Thymus (tissue), 11 donors: Measurements from ENCODE around the gene NPR2. TPM values are rescaled to one million over a fixed set of nuclear protein-coding genes. Genes with fewer than 3 reads are reported as not detected.

Source experiments
- DNase-seq, 9 donors: peaks; one replicate each; pipeline ENCODE4 v3.0.0-alpha.2; 2013; ENCODE audit warnings: low spot score in 9 of 9, low read depth in 6 of 9, missing footprints in 1 of 9
- H3K27ac ChIP-seq, 2 donors: one replicate each; pipeline ENCODE4 v1.5.1; 2013; ENCODE audit warnings: control low read depth in 1 of 2, low read depth in 1 of 2, low read length in 1 of 2, mild to moderate bottlenecking in 1 of 2, moderate library complexity in 1 of 2
- H3K27me3 ChIP-seq, 2 donors: one replicate each; pipeline ENCODE4 v1.5.1; 2013; ENCODE audit warnings: low read length in 1 of 2; ENCODE audit not compliant: control insufficient read depth in 2 of 2, insufficient read depth in 1 of 2
- H3K36me3 ChIP-seq, 2 donors: one replicate each; pipeline ENCODE4 v1.5.1; 2013; ENCODE audit warnings: low read length in 1 of 2, mild to moderate bottlenecking in 1 of 2, moderate library complexity in 1 of 2; ENCODE audit not compliant: control insufficient read depth in 2 of 2, insufficient read depth in 2 of 2
- H3K4me1 ChIP-seq, 2 donors: one replicate each; pipeline ENCODE4 v1.5.1; 2013; ENCODE audit warnings: low read length in 2 of 2; ENCODE audit not compliant: control insufficient read depth in 2 of 2, insufficient read depth in 2 of 2
- H3K4me3 ChIP-seq, 2 donors: one replicate each; pipeline ENCODE4 v1.5.1; 2013; ENCODE audit warnings: low read length in 2 of 2, control low read depth in 1 of 2, mild to moderate bottlenecking in 1 of 2
- H3K9me3 ChIP-seq, 2 donors: one replicate each; pipeline ENCODE4 v1.5.1; 2013; ENCODE audit warnings: low read length in 1 of 2, mild to moderate bottlenecking in 1 of 2; ENCODE audit not compliant: control insufficient read depth in 2 of 2, insufficient read depth in 1 of 2
- WGBS: extraction: QIAGEN DNeasy Blood & Tissue Kit; methylation state at CpG from one replicate; pipeline ENCODE4 v1.1.7; 2013; 5-methylcytosine and 5-hydroxymethylcytosine counted together
- polyA plus RNA-seq: library from polyadenylated mRNA; stranded (reverse); fragments of 200-250 nt; gene quantifications from one replicate; pipeline ENCODE4 v1.2.3, GENCODE V29; 2013
- total RNA-seq: library from RNA; stranded (reverse); fragments of 120-200 nt; gene quantifications from one replicate; pipeline ENCODE4 v1.2.4, GENCODE V29; 2013
- donor health status: healthy.

NPR2 gene
- total and polyA plus RNA-seq, 2 donors = 4.3 to 9.3 TPM

GRCh38 chr9:35829764-35830096 lies 38.3 kb downstream of the NPR2 start:
- peak overlapping the region; percentile 60 to 68 for H3K4me3 ChIP-seq
- peak overlapping the region; percentile 7 to 54 for H3K27ac ChIP-seq
- H3K4me1 ChIP-seq = peaks cover 13 to 40% of the 10 kb centered on the region in 2 donors
- WGBS = 93% methylated on average over 2 of the region's 2 CpGs
- DNase-seq = no peak
- no peaks in the 10 kb centered on the region for H3K9me3 ChIP-seq
- no peaks in the 10 kb centered on the region for H3K36me3 ChIP-seq
- H3K27me3 ChIP-seq = no peaks in the 10 kb centered on the region

- 96% methylated on average over 4 of the region's 4 CpGs for WGBS
- Histone ChIP-seq H3K27ac (no peak overlapping the region), H3K9me3 (no peaks in the 10 kb centered on the region), H3K4me3 (no peak overlapping the region), H3K36me3 (no peaks in the 10 kb centered on the region), H3K4me1 (peaks cover 10 to 42% of the 10 kb centered on the region in 2 donors), H3K27me3 (no peaks in the 10 kb centered on the region)
- DNase-seq = no peak
These were observed 39.6 kb downstream of the NPR2 start for GRCh38 chr9:35831040-35831439.

GRCh38 chr9:35832814-35833213 lies 41.4 kb downstream of the NPR2 start:
- no peaks in the 10 kb centered on the region for H3K9me3 ChIP-seq
- no peak overlapping the region for H3K4me3 ChIP-seq
- WGBS = 84% methylated on average over 5 of the region's 5 CpGs
- H3K4me1 ChIP-seq = peaks cover 10 to 37% of the 10 kb centered on the region in 2 donors
- H3K27ac ChIP-seq = no peak overlapping the region
- no peak for DNase-seq
- no peaks in the 10 kb centered on the region for H3K36me3 ChIP-seq
- H3K27me3 ChIP-seq = no peaks in the 10 kb centered on the region

- Histone ChIP-seq H3K36me3 (no peaks in the 10 kb centered on the region), H3K9me3 (no peaks in the 10 kb centered on the region), H3K4me3 (no peak overlapping the region), H3K27me3 (no peaks in the 10 kb centered on the region), H3K4me1 (peaks cover 9 to 28% of the 10 kb centered on the region in 2 donors), H3K27ac (peak overlapping the region in 1 of 2 donors; percentile 63)
- DNase-seq = no peak
- 95% methylated on average over 14 of the region's 14 CpGs for WGBS
These were observed 43.1 kb downstream of the NPR2 start for GRCh38 chr9:35834260-35835215.

- Histone ChIP-seq H3K27ac (no peak overlapping the region), H3K36me3 (no peaks in the 10 kb centered on the region), H3K4me1 (peaks cover 6 to 24% of the 10 kb centered on the region in 2 donors), H3K9me3 (no peaks in the 10 kb centered on the region), H3K4me3 (no peak overlapping the region), H3K27me3 (no peaks in the 10 kb centered on the region)
- 98% methylated on average over 3 of the region's 3 CpGs for WGBS
- peak in 1 of 9 donors; percentile 40 for DNase-seq
These were observed 43.8 kb downstream of the NPR2 start for GRCh38 chr9:35835216-35835632.

GRCh38 chr9:35835766-35836165 lies 44.4 kb downstream of the NPR2 start:
- 95% methylated on average over 2 of the region's 2 CpGs for WGBS
- H3K4me3 ChIP-seq = no peak overlapping the region
- H3K4me1 ChIP-seq = peaks cover 6 to 24% of the 10 kb centered on the region in 2 donors
- H3K27ac ChIP-seq = no peak overlapping the region
- no peaks in the 10 kb centered on the region for H3K27me3 ChIP-seq
- no peak for DNase-seq
- H3K36me3 ChIP-seq = no peaks in the 10 kb centered on the region
- H3K9me3 ChIP-seq = no peaks in the 10 kb centered on the region

GRCh38 chr9:35836595-35836994 lies 45.2 kb downstream of the NPR2 start:
- WGBS = 97% methylated on average over 5 of the region's 5 CpGs
- Histone ChIP-seq H3K4me1 (peaks cover 6 to 24% of the 10 kb centered on the region in 2 donors), H3K9me3 (no peaks in the 10 kb centered on the region), H3K4me3 (no peak overlapping the region), H3K36me3 (no peaks in the 10 kb centered on the region), H3K27me3 (no peaks in the 10 kb centered on the region), H3K27ac (no peak overlapping the region)
- DNase-seq = no peak

GRCh38 chr9:35839926-35840325 lies 48.5 kb downstream of the NPR2 start:
- H3K4me1 ChIP-seq = peaks cover 0 to 4% of the 10 kb centered on the region in 2 donors
- H3K27ac ChIP-seq = no peak overlapping the region
- WGBS = 93% methylated on average over 5 of the region's 5 CpGs
- no peaks in the 10 kb centered on the region for H3K36me3 ChIP-seq
- no peak overlapping the region for H3K4me3 ChIP-seq
- no peaks in the 10 kb centered on the region for H3K27me3 ChIP-seq
- DNase-seq = no peak
- H3K9me3 ChIP-seq = no peaks in the 10 kb centered on the region

- Histone ChIP-seq H3K4me3 (no peak overlapping the region), H3K4me1 (peaks cover 0 to 12% of the 10 kb centered on the region in 2 donors), H3K9me3 (no peaks in the 10 kb centered on the region), H3K36me3 (no peaks in the 10 kb centered on the region), H3K27ac (no peak overlapping the region), H3K27me3 (peaks cover 0 to 1% of the 10 kb centered on the region in 2 donors)
- no peak for DNase-seq
- 97% methylated on average over 15 of the region's 15 CpGs for WGBS
These were observed 49.7 kb downstream of the NPR2 start for GRCh38 chr9:35840881-35841644.
